Calu3 (cell line): ENCODE measurements around the gene ARL17B. TPM values are rescaled to one million over a fixed set of nuclear protein-coding genes. Genes with fewer than 3 reads are reported as not detected.
A peak's percentile ranks its signal among the peaks of the same experiment; 100 is the strongest.
"Not testable (repeated sequence)": the region's sequence is repeated elsewhere in the genome, so short reads cannot be mapped to it uniquely, and the experiment has no call there.

Experiments
- BruUV-seq: library from RNA; stranded (reverse); fragments of 400-500 nt; replicated peaks from 2 replicates; lab custom pipeline; 2021; lab: Mats Ljungman, UMichigan
- CTCF ChIA-PET: fragments of 300-600 bp; sonication (Branson Sonifier 250); formaldehyde crosslinking; loops from one replicate; lab custom pipeline; 2022; ENCODE audit warnings: antibody characterized with exemption; lab: Charles Lee
- DNase-seq: peaks from one replicate; pipeline ENCODE4 v3.0.0; 2022
- H3K27ac Mint-ChIP-seq: one replicate; pipeline ENCODE4 v1.8.0; 2022; ENCODE audit warnings: mixed read lengths; ENCODE audit not compliant: unreplicated experiment
- H3K27me3 Mint-ChIP-seq: one replicate; pipeline ENCODE4 v1.8.0; 2022; ENCODE audit warnings: mixed read lengths; ENCODE audit not compliant: unreplicated experiment
- H3K36me3 Mint-ChIP-seq: one replicate; pipeline ENCODE4 v1.8.0; 2022; ENCODE audit warnings: mild to moderate bottlenecking, moderate library complexity, mixed read lengths; ENCODE audit not compliant: insufficient read depth, unreplicated experiment
- H3K4me1 Mint-ChIP-seq: one replicate; pipeline ENCODE4 v1.8.0; 2022; ENCODE audit warnings: mild to moderate bottlenecking, low read depth, mixed read lengths; ENCODE audit not compliant: unreplicated experiment
- H3K4me3 Mint-ChIP-seq: one replicate; pipeline ENCODE4 v1.8.0; 2022; ENCODE audit warnings: mild to moderate bottlenecking, low read depth, moderate library complexity, mixed read lengths; ENCODE audit not compliant: unreplicated experiment
- H3K9me3 Mint-ChIP-seq: one replicate; pipeline ENCODE4 v1.8.0; 2022; ENCODE audit warnings: low read depth, mixed read lengths; ENCODE audit not compliant: unreplicated experiment
- CTCF ChIP-seq: fragments of 200-600 bp; IDR thresholded peaks from one replicate; pipeline ENCODE4 v1.8.0; 2022; ENCODE audit warnings: antibody characterized with exemption; ENCODE audit not compliant: unreplicated experiment
- intact Hi-C: fragments of 100-400 bp; cut with micrococcal nuclease; formaldehyde crosslinking; loops from one replicate; pipeline ENCODE4 v1.10.0; 2022; ENCODE audit not compliant: unreplicated experiment
- total RNA-seq: library from RNA; stranded (reverse); gene quantifications from 2 replicates; pipeline ENCODE4 v1.2.3, GENCODE V29; 2022

Gene ARL17B
- total RNA-seq, 1 experiment from 2014 or later = 41.7 TPM

- Mint-ChIP-seq H3K4me1 (peaks cover 42% of the 10 kb centered on the region), H3K4me3 (peak overlapping the region; percentile 71), H3K9me3 (no peaks in the 10 kb centered on the region), H3K27ac (peak overlapping the region; percentile 41), H3K27me3 (peaks cover 32% of the 10 kb centered on the region), H3K36me3 (peaks cover 33% of the 10 kb centered on the region)
- TSS peak; percentile 45 for BruUV-seq
- intact Hi-C loops = loop anchor here (5.0 kb wide), 1 partner anchor 75 kb away; the partner anchor contains the start of gene KANSL1
- peak; percentile 91 for DNase-seq
- TF ChIP-seq CTCF = no peak
- CTCF ChIA-PET = interaction anchor here (1.0 to 1.6 kb wide), 5 partner anchors 20 to 692 kb away, joined by 3 to 9 read pairs (median 3); partner anchors contain the start of gene KANSL1
Observed at GRCh38 chr17:46266656-46267544, 94.7 kb downstream of the ARL17B start.

GRCh38 chr17:46266063-46266655 is 95.4 kb downstream of the ARL17B start:
- H3K4me3 Mint-ChIP-seq = peak overlapping the region; percentile 71
- CTCF ChIA-PET = interaction anchor here (1.3 kb wide), 1 partner anchor 21 kb away, joined by 3 read pairs; no protein-coding TSS in a partner anchor

GRCh38 chr17:46264456-46265198 is 96.9 kb downstream of the ARL17B start:
- DNase-seq = peak; percentile 74
- Mint-ChIP-seq H3K4me1 (peaks cover 44% of the 10 kb centered on the region), H3K36me3 (peaks cover 44% of the 10 kb centered on the region), H3K27ac (peak overlapping the region; percentile 71), H3K27me3 (peaks cover 32% of the 10 kb centered on the region), H3K4me3 (peak overlapping the region; percentile 33), H3K9me3 (no peaks in the 10 kb centered on the region)
- TF ChIP-seq CTCF = no peak
- CTCF ChIA-PET = interaction anchor here (0.6 to 0.7 kb wide), 2 partner anchors 22 to 1383 kb away, joined by 3 to 5 read pairs; no protein-coding TSS in a partner anchor
- BruUV-seq = no TSS peak
- intact Hi-C loops = loop anchor here (5.0 kb wide), 2 partner anchors 72 to 677 kb away; partner anchors contain the start of gene KANSL1

More at GRCh38 chr17:46266063-46266655, 95.4 kb downstream of the ARL17B start:
- not testable (repeated sequence) for H3K9me3 Mint-ChIP-seq
- BruUV-seq = TSS peak; percentile 54
- Mint-ChIP-seq H3K4me1 (peaks cover 42% of the 10 kb centered on the region), H3K27ac (peak overlapping the region; percentile 41), H3K27me3 (peaks cover 32% of the 10 kb centered on the region), H3K36me3 (peaks cover 33% of the 10 kb centered on the region)
- DNase-seq = peak; percentile 39
- intact Hi-C loops = loop anchor here (5.0 kb wide), 1 partner anchor 74 kb away; the partner anchor contains the start of gene KANSL1

- H3K4me1 Mint-ChIP-seq = peaks cover 37% of the 10 kb centered on the region
- no peak overlapping the region for H3K4me3 Mint-ChIP-seq
- BruUV-seq = no TSS peak
- no peak for DNase-seq
- CTCF ChIA-PET = interaction anchor here (0.6 kb wide), 1 partner anchor 244 kb away, joined by 5 read pairs; no protein-coding TSS in a partner anchor
- intact Hi-C loops = loop anchor here (5.0 kb wide), 1 partner anchor 675 kb away; no protein-coding TSS in a partner anchor
- H3K27me3 Mint-ChIP-seq = peaks cover 19% of the 10 kb centered on the region
- no peak for TF ChIP-seq CTCF
- peaks cover 35% of the 10 kb centered on the region for H3K36me3 Mint-ChIP-seq
- no peak overlapping the region for H3K27ac Mint-ChIP-seq
- H3K9me3 Mint-ChIP-seq = no peaks in the 10 kb centered on the region
Observed at GRCh38 chr17:46262271-46262670, 99.3 kb downstream of the ARL17B start.
